ENCODE measurements around the gene NELFA. TPM values are rescaled to one million over a fixed set of nuclear protein-coding genes. Genes with fewer than 3 reads are reported as not detected.

NELFA gene
- total and polyA plus RNA-seq, 2 of the 4 experiments (the other 2 are of a cell fraction): 4.3 to 21.9 TPM

DNA sequence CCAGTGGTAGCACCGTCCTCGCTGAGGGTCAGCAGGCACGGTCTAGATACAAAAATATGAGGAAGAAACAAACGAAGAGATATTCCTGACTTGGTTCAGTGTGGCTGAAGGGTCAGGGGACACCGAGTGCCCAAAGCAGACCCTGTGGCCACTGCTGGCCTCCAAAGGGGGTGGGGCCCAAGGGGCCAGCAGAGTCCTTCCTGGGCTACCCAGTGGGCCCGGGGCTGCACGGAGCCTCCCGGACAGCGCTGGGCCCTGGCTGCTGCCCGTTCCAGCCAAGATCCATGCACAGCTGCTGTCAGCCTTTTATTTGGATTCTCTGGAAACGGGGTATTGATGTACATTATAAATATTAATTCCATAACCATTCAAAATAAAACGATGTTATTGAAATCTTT, 20.4 kb downstream of the NELFA start (continued):
- TF ChIP-seq MAZ (IDR thresholded peaks at IDR 0.05; ENCODE audit: borderline replicate concordance, low read depth, low read length): no peak
- TF ChIP-seq NFE2L2 (IDR thresholded peaks at IDR 0.05; ENCODE audit: low read depth, low read length): no peak
- TF ChIP-seq MAFK (IDR thresholded peaks at IDR 0.05; ENCODE audit: low read depth, low read length): no peak
- no peak for TF ChIP-seq RFX5 (IDR thresholded peaks at IDR 0.05; ENCODE audit: low read depth, low read length)

DNA sequence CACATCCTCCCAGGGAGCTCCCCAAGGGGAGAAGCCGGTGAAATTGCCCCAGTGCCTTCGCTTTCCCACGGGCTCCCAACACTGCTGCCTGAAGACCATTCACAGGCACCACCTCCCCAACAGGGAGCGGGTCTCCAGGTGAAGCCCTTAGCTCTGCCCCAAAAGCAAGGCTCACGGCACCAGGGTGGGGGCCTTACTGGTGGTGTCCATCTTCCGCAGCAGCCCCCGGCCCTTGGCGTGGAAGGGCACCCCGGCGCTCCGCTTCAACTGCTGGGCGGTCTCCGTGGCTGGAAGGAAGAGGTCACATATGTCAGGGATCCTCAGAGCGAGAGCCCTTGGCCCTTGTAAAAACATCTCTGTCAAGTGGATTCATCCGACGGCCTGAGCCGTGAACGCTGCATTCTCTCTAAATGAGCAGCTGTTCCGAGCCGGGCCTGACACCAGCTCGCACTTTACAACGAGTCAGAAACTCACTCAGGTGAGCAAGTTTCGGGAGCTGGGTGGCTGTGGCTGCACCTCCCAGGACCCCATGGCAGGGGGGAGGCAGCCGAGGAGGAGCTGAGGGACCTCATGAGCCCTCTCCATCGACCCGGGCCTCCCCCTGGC, 20.9 kb downstream of the NELFA start:
- Histone ChIP-seq H3K23ac (ENCODE audit: low read depth, low read length) (no peak overlapping the region), H3K79me1 (ENCODE audit: low read depth in 1 of 2, low read length in 2 of 2) (peaks cover 4 to 15% of the 10 kb centered on the region in 2 experiments; a peak in 3 of 4 replicates), H3K4me1 (ENCODE audit: control insufficient read depth, insufficient read depth, low read length) (no peaks in the 10 kb centered on the region), H2BK15ac (ENCODE audit: low read depth, low read length) (no peak overlapping the region), H4K91ac (ENCODE audit: insufficient read depth, low read depth, low read length) (no peak overlapping the region), H3K56ac (ENCODE audit: extremely low read depth, insufficient read depth, low read length) (no peak overlapping the region), H4K8ac (ENCODE audit: low read depth in 2 of 2, low read length in 2 of 2) (no peak overlapping the region), H2BK20ac (ENCODE audit: low read depth, low read length) (no peak overlapping the region), H3K4me2 (ENCODE audit: low read depth, low read length) (no peak overlapping the region), H4K5ac (ENCODE audit: low read depth, low read length) (no peak overlapping the region), H3K27me3 (ENCODE audit: control insufficient read depth, insufficient read depth, low read length) (no peaks in the 10 kb centered on the region), H3K18ac (ENCODE audit: low read depth, low read length) (no peak overlapping the region), H4K20me1 (ENCODE audit: insufficient read depth, low read length) (peaks cover 10% of the 10 kb centered on the region), H3K14ac (replicated peaks; ENCODE audit: low read depth, low read length) (no peak overlapping the region), H3K27ac (ENCODE audit: insufficient read depth, low read length) (no peak overlapping the region), H3K36me3 (ENCODE audit: control insufficient read depth, insufficient read depth, low read length) (peaks cover 63% of the 10 kb centered on the region), H2BK5ac (ENCODE audit: low read depth, low read length, poor library complexity, severe bottlenecking) (no peak overlapping the region), H3K4me3 (ENCODE audit: insufficient read depth, low read depth, low read length) (no peak overlapping the region), H3K9ac (ENCODE audit: low read depth, low read length) (no peak overlapping the region), H3K4ac (ENCODE audit: low read depth, low read length) (no peak overlapping the region), H2AK9ac (replicated peaks; ENCODE audit: low read depth, low read length, poor library complexity) (no peak overlapping the region), H3K9me3 (ENCODE audit: control insufficient read depth, insufficient read depth, low read length) (no peaks in the 10 kb centered on the region), H2AK5ac (ENCODE audit: low read depth, low read length) (no peak overlapping the region), H2AFZ (replicated peaks; ENCODE audit: low read length, poor library complexity) (no peak overlapping the region), H3K9me1 (ENCODE audit: insufficient read depth, low read length) (peaks cover 10% of the 10 kb centered on the region), H2BK120ac (ENCODE audit: low read depth, low read length) (no peak overlapping the region)
- BruUV-seq (replicated peaks): no TSS peak
- TF ChIP-seq POLR2A (IDR thresholded peaks at IDR 0.05; ENCODE audit: low read depth, low read length) (no peak), ELK1 (IDR thresholded peaks at IDR 0.05; ENCODE audit: borderline replicate concordance, low read depth, low read length) (no peak), BHLHE40 (IDR thresholded peaks at IDR 0.05; ENCODE audit: low read depth, low read length) (no peak), MXI1 (IDR thresholded peaks at IDR 0.05; ENCODE audit: borderline replicate concordance, low read depth, low read length) (no peak), MAZ (IDR thresholded peaks at IDR 0.05; ENCODE audit: borderline replicate concordance, low read depth, low read length) (no peak), USF2 (IDR thresholded peaks at IDR 0.05; ENCODE audit: low read depth, low read length) (no peak), MAFK (IDR thresholded peaks at IDR 0.05; ENCODE audit: low read depth, low read length) (no peak), NFE2L2 (IDR thresholded peaks at IDR 0.05; ENCODE audit: low read depth, low read length) (no peak), CEBPB (IDR thresholded peaks at IDR 0.05; ENCODE audit: low read depth, low read length) (no peak), SMC3 (IDR thresholded peaks at IDR 0.05; ENCODE audit: low read depth, low read length) (no peak), RFX5 (IDR thresholded peaks at IDR 0.05; ENCODE audit: low read depth, low read length) (no peak), RAD21 (IDR thresholded peaks at IDR 0.05; ENCODE audit: low read length) (no peak)
- TF ChIP-seq, protein P1, sequence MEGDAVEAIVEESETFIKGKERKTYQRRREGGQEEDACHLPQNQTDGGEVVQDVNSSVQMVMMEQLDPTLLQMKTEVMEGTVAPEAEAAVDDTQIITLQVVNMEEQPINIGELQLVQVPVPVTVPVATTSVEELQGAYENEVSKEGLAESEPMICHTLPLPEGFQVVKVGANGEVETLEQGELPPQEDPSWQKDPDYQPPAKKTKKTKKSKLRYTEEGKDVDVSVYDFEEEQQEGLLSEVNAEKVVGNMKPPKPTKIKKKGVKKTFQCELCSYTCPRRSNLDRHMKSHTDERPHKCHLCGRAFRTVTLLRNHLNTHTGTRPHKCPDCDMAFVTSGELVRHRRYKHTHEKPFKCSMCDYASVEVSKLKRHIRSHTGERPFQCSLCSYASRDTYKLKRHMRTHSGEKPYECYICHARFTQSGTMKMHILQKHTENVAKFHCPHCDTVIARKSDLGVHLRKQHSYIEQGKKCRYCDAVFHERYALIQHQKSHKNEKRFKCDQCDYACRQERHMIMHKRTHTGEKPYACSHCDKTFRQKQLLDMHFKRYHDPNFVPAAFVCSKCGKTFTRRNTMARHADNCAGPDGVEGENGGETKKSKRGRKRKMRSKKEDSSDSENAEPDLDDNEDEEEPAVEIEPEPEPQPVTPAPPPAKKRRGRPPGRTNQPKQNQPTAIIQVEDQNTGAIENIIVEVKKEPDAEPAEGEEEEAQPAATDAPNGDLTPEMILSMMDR (conservative IDR thresholded peaks at IDR 0.05; ENCODE audit: low read depth, low read length): no peak
- DNase-seq (no peak), ATAC-seq (ENCODE audit: low read depth) (no peak)
- dilution Hi-C loops (cut with HindIII; ENCODE audit: low sequenced_read_pairs, unreplicated experiment): no loop called here
- ChIA-PET CTCF (interaction anchor here (0.6 kb wide), 1 partner anchor 21 kb away, joined by 7 read pairs; no protein-coding TSS in a partner anchor), POLR2A (ENCODE audit: unreplicated experiment) (no interaction called here)
- intact Hi-C loops (cut with micrococcal nuclease): no loop called here
- in situ Hi-C loops (cut with MboI; ENCODE audit: low sequenced_read_pairs): no loop called here
- 90% methylated on average over 26 of the region's 26 CpGs; no CpG with 5 or more reads in 1 of the 2 experiments for WGBS, 2 experiments (ENCODE audit: extremely low coverage in 2 of 2, insufficient read length in 1 of 2)
